B cell (primary cell): ENCODE results near the gene DDA1.

ENCODE experiments used
- EZH2 ChIP-seq: IDR thresholded peaks from 2 replicates; pipeline ENCODE4 v1.6.1; 2012; ENCODE audit warnings: borderline replicate concordance, low read depth, mild to moderate bottlenecking, moderate library complexity, low read length; ENCODE audit not compliant: insufficient read depth, poor library complexity, severe bottlenecking
- TF ChIP-seq, protein P1 (sequence below): fragments of 200-600 bp; IDR thresholded peaks from one replicate; pipeline ENCODE4 v1.8.0; 2022; ENCODE audit warnings: antibody characterized with exemption, mild to moderate bottlenecking

- TF ChIP-seq, protein P1, sequence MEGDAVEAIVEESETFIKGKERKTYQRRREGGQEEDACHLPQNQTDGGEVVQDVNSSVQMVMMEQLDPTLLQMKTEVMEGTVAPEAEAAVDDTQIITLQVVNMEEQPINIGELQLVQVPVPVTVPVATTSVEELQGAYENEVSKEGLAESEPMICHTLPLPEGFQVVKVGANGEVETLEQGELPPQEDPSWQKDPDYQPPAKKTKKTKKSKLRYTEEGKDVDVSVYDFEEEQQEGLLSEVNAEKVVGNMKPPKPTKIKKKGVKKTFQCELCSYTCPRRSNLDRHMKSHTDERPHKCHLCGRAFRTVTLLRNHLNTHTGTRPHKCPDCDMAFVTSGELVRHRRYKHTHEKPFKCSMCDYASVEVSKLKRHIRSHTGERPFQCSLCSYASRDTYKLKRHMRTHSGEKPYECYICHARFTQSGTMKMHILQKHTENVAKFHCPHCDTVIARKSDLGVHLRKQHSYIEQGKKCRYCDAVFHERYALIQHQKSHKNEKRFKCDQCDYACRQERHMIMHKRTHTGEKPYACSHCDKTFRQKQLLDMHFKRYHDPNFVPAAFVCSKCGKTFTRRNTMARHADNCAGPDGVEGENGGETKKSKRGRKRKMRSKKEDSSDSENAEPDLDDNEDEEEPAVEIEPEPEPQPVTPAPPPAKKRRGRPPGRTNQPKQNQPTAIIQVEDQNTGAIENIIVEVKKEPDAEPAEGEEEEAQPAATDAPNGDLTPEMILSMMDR = no peak
- no peak for TF ChIP-seq EZH2
These were observed 47.8 kb downstream of the DDA1 start for GRCh38 chr19:17357078-17357666.
